Measurements from ENCODE around the gene VMAC. TPM values are rescaled to one million over a fixed set of nuclear protein-coding genes. Genes with fewer than 3 reads are reported as not detected.
"Not testable (repeated sequence)": the region's sequence is repeated elsewhere in the genome, so short reads cannot be mapped to it uniquely, and the experiment has no call there.

Gene VMAC
- total RNA-seq, 1 donor from 2014 or later: 4.6 TPM

DNA sequence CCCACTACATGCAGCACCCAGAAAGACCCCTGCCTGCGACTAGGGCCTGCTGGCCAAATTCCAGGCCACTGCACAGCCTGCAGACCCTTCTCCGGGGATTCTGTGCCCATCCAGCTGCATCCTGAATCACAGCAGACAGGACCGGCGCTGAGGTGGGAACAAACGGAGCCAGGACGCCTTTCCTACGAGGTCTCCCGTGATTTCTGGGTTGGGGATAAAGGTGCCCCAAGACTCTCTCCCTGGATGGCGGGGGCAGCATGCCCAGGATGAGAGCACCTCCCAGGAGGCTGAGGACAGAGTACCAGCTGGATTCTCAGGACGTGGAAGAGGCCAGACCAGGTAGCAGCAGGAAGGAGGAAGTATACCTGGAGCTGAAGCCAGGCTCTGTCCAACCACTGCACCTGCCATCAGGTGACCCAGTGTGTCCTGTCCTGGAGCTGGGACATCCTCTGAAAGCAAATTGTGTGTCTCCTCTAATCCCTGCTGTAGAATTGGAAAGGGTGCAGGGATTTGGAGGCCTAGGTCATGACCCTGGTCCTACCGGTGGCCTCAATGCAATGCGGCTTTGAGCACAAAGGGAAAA is 31.0 kb upstream of the VMAC start:
- Histone ChIP-seq H3K9ac (no peak overlapping the region), H3K4me2 (no peak overlapping the region), H3K4me3 (no peak overlapping the region), H2AFZ (replicated peaks) (no peak overlapping the region), H3K27ac (no peak overlapping the region), H3K27me3 (no peaks in the 10 kb centered on the region), H4K20me1 (ENCODE audit: low read depth) (no peaks in the 10 kb centered on the region), H3K36me3 (no peaks in the 10 kb centered on the region), H3F3A (ENCODE audit: low read depth) (peaks cover 15% of the 10 kb centered on the region), H3K9me3 (ENCODE audit: low read depth) (no peaks in the 10 kb centered on the region), H3K79me2 (ENCODE audit: low read depth) (no peaks in the 10 kb centered on the region), H3K4me1 (peaks cover 16% of the 10 kb centered on the region)
- H3K4me3 Mint-ChIP-seq: no peak overlapping the region
- peaks cover 14% of the 10 kb centered on the region for H3K4me1 Mint-ChIP-seq
- peaks cover 4% of the 10 kb centered on the region for H3K27me3 Mint-ChIP-seq (ENCODE audit: insufficient read depth, low read depth)
- DNase-seq (ENCODE audit: low spot score): no peak
- no peaks in the 10 kb centered on the region for H3K9me3 Mint-ChIP-seq
- H3K27ac Mint-ChIP-seq: no peak overlapping the region
- H3K36me3 Mint-ChIP-seq: no peaks in the 10 kb centered on the region
- no peak for TF ChIP-seq CTCF (IDR thresholded peaks at IDR 0.05)
- TF ChIP-seq EZH2 (IDR thresholded peaks at IDR 0.05): no peak
- TF ChIP-seq EZH2phosphoT487 (IDR thresholded peaks at IDR 0.05): no peak

DNA sequence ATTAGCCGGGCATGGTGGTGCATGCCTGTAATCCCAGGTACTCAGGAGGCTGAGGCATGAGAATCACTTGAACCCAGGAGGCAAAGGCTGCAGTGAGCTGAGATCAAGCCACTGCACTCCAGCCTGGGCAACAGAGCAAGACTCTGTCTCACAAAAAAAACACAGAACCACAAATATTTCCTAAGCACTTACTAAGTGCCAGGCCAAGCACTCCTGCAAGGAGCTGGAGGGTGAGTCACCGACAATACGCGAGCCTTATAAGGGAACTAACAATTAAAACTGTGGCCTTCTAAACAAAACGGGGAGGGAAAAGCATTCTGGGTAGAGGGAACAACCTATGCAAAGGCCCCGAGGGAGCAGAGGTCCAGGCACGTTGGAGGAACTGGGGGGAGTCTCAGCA is 30.2 kb upstream of the VMAC start:
- H3K27ac Mint-ChIP-seq; H4K20me1 ChIP-seq (ENCODE audit: low read depth); H3K9me3 ChIP-seq (ENCODE audit: low read depth); H3K27ac ChIP-seq; H3K9ac ChIP-seq; H3K36me3 Mint-ChIP-seq; H3K36me3 ChIP-seq; H3K79me2 ChIP-seq (ENCODE audit: low read depth); H3K27me3 Mint-ChIP-seq (ENCODE audit: insufficient read depth, low read depth); H3K4me3 ChIP-seq; H2AFZ ChIP-seq (replicated peaks); DNase-seq (ENCODE audit: low spot score); H3K9me3 Mint-ChIP-seq; H3K4me2 ChIP-seq; H3K27me3 ChIP-seq: not testable (repeated sequence)
- Mint-ChIP-seq H3K4me3 (peak overlapping the region; percentile 49), H3K4me1 (peaks cover 22% of the 10 kb centered on the region)
- peaks cover 16% of the 10 kb centered on the region for H3F3A ChIP-seq (ENCODE audit: low read depth)
- H3K4me1 ChIP-seq: peaks cover 16% of the 10 kb centered on the region

DNA sequence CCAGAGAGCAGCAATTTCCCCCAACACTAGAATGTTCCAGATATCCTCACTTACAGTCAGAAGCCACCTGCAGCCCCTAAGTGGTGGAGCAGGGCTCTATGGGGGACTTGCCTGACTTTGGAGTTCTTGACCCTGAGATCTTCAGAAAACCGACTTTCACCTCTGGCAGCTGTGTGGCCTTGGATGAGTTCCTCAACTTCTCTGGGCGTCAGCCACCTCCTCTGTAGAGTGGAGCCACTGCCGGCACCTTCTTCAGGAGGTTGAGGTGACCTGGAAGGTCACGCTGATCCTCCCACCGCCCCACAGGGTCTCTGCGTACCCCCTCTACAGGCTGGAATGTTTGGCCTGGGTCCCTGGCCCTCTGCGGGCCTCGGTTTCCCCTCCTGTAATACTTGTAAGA is 27.2 kb upstream of the VMAC start:
- H3K4me1 Mint-ChIP-seq: peaks cover 33% of the 10 kb centered on the region
- H3K4me2 ChIP-seq: peak overlapping the region; percentile 27
- no peaks in the 10 kb centered on the region for H3K36me3 Mint-ChIP-seq
- peaks cover 23% of the 10 kb centered on the region for H3K4me1 ChIP-seq
- no peak overlapping the region for H3K27ac Mint-ChIP-seq
- H3K27ac ChIP-seq: peak overlapping the region; percentile 56
- no peak overlapping the region for H2AFZ ChIP-seq (replicated peaks)
- peaks cover 16% of the 10 kb centered on the region for H3F3A ChIP-seq (ENCODE audit: low read depth)
- no peaks in the 10 kb centered on the region for H3K79me2 ChIP-seq (ENCODE audit: low read depth)
- H3K9me3 Mint-ChIP-seq: no peaks in the 10 kb centered on the region
- no peak for DNase-seq (ENCODE audit: low spot score)
- no peak for TF ChIP-seq EZH2phosphoT487 (IDR thresholded peaks at IDR 0.05)
- TF ChIP-seq CTCF (IDR thresholded peaks at IDR 0.05): no peak
- no peak for TF ChIP-seq EZH2 (IDR thresholded peaks at IDR 0.05)
- no peak overlapping the region for H3K4me3 Mint-ChIP-seq
- no peaks in the 10 kb centered on the region for H3K27me3 ChIP-seq
- no peaks in the 10 kb centered on the region for H3K9me3 ChIP-seq (ENCODE audit: low read depth)
- no peaks in the 10 kb centered on the region for H4K20me1 ChIP-seq (ENCODE audit: low read depth)
- H3K4me3 ChIP-seq: no peak overlapping the region
- H3K27me3 Mint-ChIP-seq (ENCODE audit: insufficient read depth, low read depth): peaks cover 7% of the 10 kb centered on the region
- H3K36me3 ChIP-seq: no peaks in the 10 kb centered on the region
- no peak overlapping the region for H3K9ac ChIP-seq

DNA sequence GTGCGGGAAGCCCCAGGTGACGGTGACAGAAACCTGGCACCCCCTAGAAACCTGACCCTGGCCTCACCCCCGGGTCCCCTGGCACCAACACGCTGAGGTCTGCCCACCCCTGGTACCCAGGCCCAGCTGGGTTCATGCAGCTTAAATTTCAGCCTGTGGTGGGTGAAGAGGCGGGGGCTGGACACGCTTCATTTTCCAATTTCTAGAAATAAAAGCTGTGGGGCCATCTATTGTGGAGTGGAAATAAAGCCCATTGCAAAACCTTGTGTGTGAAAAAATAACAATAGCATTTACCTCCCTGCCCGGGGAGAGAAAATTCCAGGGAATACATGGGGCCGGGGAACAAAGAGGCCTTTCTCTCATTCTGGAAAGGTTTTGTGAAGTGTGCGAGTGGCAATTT is 26.8 kb upstream of the VMAC start:
- peak overlapping the region; percentile 90 for H3K27ac Mint-ChIP-seq
- H3K4me1 Mint-ChIP-seq: peaks cover 33% of the 10 kb centered on the region
- TF ChIP-seq EZH2 (IDR thresholded peaks at IDR 0.05) (no peak), EZH2phosphoT487 (IDR thresholded peaks at IDR 0.05) (no peak), CTCF (IDR thresholded peaks at IDR 0.05) (no peak)
- no peaks in the 10 kb centered on the region for H3K36me3 Mint-ChIP-seq
- H2AFZ ChIP-seq (replicated peaks): no peak overlapping the region
- H3K4me1 ChIP-seq: peaks cover 23% of the 10 kb centered on the region
- peak; percentile 57 for DNase-seq (ENCODE audit: low spot score)
- H3K9me3 ChIP-seq (ENCODE audit: low read depth): no peaks in the 10 kb centered on the region
- peaks cover 7% of the 10 kb centered on the region for H3K27me3 Mint-ChIP-seq (ENCODE audit: insufficient read depth, low read depth)
- no peaks in the 10 kb centered on the region for H3K9me3 Mint-ChIP-seq
- H3K9ac ChIP-seq: no peak overlapping the region
- peak overlapping the region; percentile 56 for H3K27ac ChIP-seq
- no peaks in the 10 kb centered on the region for H3K27me3 ChIP-seq
- peaks cover 16% of the 10 kb centered on the region for H3F3A ChIP-seq (ENCODE audit: low read depth)
- no peaks in the 10 kb centered on the region for H4K20me1 ChIP-seq (ENCODE audit: low read depth)
- H3K4me2 ChIP-seq: peak overlapping the region; percentile 27
- H3K4me3 ChIP-seq: no peak overlapping the region
- no peaks in the 10 kb centered on the region for H3K79me2 ChIP-seq (ENCODE audit: low read depth)
- no peaks in the 10 kb centered on the region for H3K36me3 ChIP-seq
- no peak overlapping the region for H3K4me3 Mint-ChIP-seq

Measured in neural progenitor cell (in vitro differentiated cells).